LoVo (cell line): ENCODE results near the gene SNX24.

Source experiments
- DNase-seq: peaks from one replicate; pipeline ENCODE4 v3.0.0-alpha.2; 2016; ENCODE audit warnings: low spot score

Gene SNX24

GRCh38 chr5:123014689-123015088 lies 169.3 kb downstream of the SNX24 start:
- peak; percentile 2 for DNase-seq

GRCh38 chr5:123028222-123028621 lies 182.8 kb downstream of the SNX24 start:
- no peak for DNase-seq

- DNase-seq = no peak
Observed at GRCh38 chr5:123033157-123033671, 187.8 kb downstream of the SNX24 start.

GRCh38 chr5:123035360-123035917 lies 190.0 kb downstream of the SNX24 start:
- no peak for DNase-seq

- DNase-seq = peak; percentile 45
Observed at GRCh38 chr5:123035918-123036390, 190.5 kb downstream of the SNX24 start.

- peak; percentile 87 for DNase-seq
Observed at GRCh38 chr5:123036391-123037103, 191.1 kb downstream of the SNX24 start, which contains the start of gene PPIC. Gene PPIC (minus strand): TSS chr5:123036725. CDS start chr5:123036625, 100 bp downstream.

- no peak for DNase-seq
Observed at GRCh38 chr5:123037104-123037418, 191.6 kb downstream of the SNX24 start.

GRCh38 chr5:123039673-123040072 lies 194.3 kb downstream of the SNX24 start:
- no peak for DNase-seq

- DNase-seq = no peak
Observed at GRCh38 chr5:123044926-123045617, 199.7 kb downstream of the SNX24 start.

GRCh38 chr5:123046222-123046621 lies 200.8 kb downstream of the SNX24 start:
- DNase-seq = no peak

- no peak for DNase-seq
Observed at GRCh38 chr5:123047706-123048105, 202.3 kb downstream of the SNX24 start.

- DNase-seq = no peak
Observed at GRCh38 chr5:123051206-123051605, 205.8 kb downstream of the SNX24 start.
